CD4-positive, alpha-beta T cell treated with Interleukin-17A for 1 hour (primary cell): Measurements from ENCODE around the gene HSD17B4.
"Not testable (repeated sequence)": the region's sequence is repeated elsewhere in the genome, so short reads cannot be mapped to it uniquely, and the experiment has no call there.

ENCODE experiments used
- DNase-seq: peaks from one replicate; pipeline ENCODE4 v3.0.0-alpha.2; 2020

Gene HSD17B4

DNA sequence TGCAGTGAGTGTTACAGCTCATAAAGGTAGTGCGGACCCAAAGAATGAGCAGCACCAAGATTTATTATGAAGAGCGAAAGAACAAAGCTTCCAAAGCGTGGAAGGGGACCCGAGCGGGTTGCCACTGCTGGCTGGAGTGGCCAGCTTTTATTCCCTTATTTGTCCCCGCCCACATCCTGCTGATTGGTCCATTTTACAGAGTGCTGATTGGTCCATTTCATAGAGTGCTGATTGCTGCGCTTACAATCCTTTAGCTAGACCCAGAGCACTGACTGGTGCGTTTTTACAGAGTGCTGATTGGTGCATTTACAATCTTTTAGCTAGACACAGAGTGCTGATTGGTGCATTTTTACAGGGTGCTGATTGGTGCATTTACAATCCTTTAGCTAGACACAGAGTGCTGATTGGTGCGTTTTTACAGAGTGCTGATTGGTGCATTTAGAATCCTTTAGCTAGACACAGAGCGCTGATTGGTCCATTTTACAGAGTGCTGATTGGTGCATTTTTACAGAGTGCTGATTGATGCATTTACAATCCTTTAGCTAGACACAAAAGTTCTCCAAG lies 19.5 kb upstream of the HSD17B4 start:
- not testable (repeated sequence) for DNase-seq

DNA sequence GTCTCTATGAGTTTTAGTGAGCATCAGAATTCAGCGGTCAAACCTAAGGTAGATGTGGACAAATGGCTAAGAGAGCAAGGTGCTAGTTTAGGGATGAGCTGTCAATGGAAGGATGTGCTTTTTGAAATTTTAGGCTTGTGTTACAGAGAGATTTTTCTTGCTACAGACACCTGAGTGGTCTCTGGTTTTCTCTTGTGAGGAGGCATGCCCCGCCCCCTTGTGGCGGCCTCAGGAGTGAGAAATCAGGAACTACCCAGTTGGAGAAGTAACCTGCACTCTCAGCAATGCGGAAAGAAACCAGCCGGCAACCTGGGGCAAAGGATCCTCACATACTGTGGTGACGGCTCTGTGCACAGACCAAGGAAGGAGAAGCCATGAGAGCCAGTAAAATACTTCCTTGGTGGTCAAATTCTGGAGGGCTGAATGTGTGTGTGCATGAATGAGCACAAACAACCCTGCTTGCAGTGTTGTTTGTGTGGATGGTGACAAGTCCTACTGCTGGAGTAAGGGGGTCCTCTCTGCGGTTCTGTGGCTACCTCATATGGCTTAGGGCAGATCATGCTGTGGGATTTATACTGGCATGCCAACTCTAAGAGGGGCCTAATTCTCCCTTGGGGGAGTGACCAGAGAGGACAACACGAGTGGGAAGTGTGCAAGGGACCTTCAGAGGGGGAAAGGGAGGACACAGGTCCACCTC lies 16.7 kb upstream of the HSD17B4 start:
- peak; percentile 73 for DNase-seq

DNA sequence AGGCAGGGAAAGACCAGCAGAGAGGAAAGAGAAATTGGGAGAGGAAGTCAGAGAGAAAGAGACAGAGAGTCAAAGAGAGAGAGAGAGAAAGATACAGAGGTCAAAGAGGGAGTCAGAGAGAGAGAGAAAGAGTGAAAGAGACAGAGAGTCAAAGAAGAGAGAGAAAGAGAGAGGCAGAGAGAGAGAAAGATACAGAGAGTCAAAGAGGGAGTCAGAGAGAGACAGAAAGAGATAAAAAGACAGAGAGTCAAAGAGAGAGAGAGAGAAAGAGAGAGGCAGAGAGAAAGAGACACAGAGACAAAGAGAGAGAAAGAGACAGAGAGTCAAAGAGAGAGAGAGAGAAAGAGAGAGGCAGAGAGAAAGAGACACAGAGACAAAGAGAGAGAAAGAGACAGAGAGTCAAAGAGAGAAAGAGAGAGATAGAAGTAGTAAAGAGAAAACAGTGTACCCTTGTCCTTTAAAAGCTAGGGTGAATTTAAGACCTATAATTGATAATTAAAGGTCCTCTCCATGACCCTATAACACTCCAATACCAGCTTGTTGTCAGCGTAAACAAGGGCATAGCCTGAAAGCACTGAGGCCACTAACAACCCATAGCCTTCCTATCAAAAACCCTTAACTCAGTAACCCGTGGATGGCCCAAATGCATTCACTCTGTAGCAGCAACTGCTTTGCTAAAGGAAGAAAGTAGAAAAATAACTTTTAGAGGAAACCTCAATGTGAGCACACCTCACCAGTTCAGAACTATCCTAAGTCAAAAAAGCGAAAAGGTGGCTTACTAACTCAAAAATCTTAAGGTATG lies 14.3 kb upstream of the HSD17B4 start:
- DNase-seq: not testable (repeated sequence)

GRCh38 chr5:119438587-119438917 lies 13.7 kb upstream of the HSD17B4 start:
- not testable (repeated sequence) for DNase-seq

DNA sequence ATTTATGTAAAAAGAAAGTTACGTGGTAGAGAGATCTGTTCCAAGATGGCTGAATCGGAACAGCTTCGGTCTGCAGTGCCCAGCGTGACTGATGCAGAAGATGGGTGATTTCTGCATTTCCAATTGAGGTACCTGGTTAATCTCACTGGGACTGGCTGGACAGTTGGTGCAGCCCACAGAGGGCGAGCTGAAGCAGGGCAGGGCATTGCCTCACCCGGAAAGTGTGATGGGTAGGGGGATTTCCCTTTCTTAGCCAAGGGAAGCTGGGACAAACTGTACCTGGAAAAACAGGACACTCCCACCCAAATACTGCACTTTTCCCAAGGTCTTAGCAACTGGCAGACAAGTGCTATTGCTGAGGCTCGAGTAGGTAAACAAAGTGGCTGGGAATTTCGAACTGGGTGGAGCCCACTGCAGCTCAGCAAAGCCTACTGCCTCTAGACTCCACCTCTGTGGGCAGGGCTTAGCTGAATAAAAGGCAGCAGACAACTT lies 13.1 kb upstream of the HSD17B4 start:
- DNase-seq: no peak

- DNase-seq: not testable (repeated sequence)
Measured at GRCh38 chr5:119439632-119440031, 12.7 kb upstream of the HSD17B4 start.

GRCh38 chr5:119444643-119445042 lies 7.7 kb upstream of the HSD17B4 start:
- not testable (repeated sequence) for DNase-seq

GRCh38 chr5:119445544-119445943 lies 6.8 kb upstream of the HSD17B4 start:
- DNase-seq: no peak

- no peak for DNase-seq
Measured at GRCh38 chr5:119449882-119450281, 2.4 kb upstream of the HSD17B4 start.

- not testable (repeated sequence) for DNase-seq
Measured at GRCh38 chr5:119450627-119451026, 1.7 kb upstream of the HSD17B4 start.

GRCh38 chr5:119451561-119451960 lies 736 bp upstream of the HSD17B4 start:
- DNase-seq: no peak

DNA sequence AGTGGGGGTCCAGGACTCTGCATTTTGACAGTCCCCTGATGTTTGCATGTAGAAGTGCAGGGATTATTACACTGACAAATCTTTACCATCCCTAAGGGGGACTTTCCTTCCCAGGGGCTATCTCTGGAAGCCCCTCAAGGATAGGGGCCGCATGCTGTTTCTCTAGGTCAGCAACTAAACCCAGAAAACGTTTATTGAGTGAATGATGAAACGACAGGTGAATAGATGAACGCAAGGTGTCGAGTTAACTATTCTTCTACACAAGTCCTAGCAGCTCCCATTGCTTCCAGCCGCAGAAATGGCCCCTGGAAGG lies 281 bp upstream of the HSD17B4 start:
- DNase-seq: no peak

DNA sequence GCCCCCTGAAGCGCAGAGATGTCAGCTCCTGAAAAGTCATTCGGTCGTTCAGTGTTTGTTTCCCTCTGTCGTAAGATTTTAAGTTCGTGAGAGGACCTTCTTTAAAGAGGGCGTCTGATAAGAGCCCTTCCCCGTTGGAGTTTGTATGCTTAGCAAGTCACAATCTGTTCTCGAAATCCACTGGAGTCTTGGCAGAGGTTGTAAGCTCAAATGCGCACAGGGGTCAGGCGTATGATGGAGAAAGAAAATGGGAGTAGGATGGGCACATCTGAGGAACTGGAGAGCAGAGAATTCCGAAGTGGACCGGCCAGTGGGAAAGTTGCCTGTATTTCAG lies 710 bp downstream of the HSD17B4 start:
- DNase-seq: no peak

DNA sequence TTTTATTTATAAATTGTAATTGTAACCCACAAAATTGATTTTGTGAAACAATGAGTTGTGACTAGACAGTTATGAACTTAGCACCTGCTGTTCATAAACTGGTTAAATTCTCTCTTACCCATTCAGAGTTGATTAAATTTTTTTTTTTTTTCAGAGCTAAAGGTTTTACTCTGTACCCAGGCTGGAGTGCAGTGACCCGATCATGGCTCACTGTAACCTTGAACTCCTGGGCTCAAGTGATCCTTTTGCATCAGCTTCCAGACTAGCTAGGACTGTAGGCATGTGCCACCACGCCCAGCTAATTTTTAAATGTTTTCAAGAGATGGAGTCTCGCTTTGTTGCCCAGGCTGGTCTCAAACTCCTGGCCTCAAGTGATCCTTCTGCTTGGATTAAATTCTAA lies 1.9 kb downstream of the HSD17B4 start:
- no peak for DNase-seq

- no peak for DNase-seq
Measured at GRCh38 chr5:119458911-119459632, 6.8 kb downstream of the HSD17B4 start.

DNA sequence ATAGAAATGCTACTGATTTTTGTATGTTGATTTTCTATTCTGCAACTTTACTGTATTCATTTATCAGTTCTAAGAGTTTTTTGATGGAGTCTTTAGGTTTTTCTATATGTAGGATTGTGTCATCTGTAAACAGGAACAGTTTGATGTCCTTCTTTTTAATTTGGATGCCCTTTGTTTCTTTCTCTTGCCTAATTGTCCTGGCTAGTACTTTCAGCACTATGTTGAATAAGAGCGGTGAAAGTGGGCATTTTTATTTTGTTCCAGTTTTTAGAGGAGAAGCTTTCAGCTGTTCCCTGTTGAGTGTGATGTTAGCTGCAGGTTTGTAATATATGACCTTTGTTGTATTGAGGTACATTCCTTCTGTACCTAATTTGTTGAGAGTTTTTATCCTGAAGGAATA lies 13.3 kb downstream of the HSD17B4 start:
- DNase-seq: no peak

GRCh38 chr5:119468286-119468685 lies 16.0 kb downstream of the HSD17B4 start:
- no peak for DNase-seq

GRCh38 chr5:119470105-119470763 lies 17.9 kb downstream of the HSD17B4 start:
- DNase-seq: no peak

DNA sequence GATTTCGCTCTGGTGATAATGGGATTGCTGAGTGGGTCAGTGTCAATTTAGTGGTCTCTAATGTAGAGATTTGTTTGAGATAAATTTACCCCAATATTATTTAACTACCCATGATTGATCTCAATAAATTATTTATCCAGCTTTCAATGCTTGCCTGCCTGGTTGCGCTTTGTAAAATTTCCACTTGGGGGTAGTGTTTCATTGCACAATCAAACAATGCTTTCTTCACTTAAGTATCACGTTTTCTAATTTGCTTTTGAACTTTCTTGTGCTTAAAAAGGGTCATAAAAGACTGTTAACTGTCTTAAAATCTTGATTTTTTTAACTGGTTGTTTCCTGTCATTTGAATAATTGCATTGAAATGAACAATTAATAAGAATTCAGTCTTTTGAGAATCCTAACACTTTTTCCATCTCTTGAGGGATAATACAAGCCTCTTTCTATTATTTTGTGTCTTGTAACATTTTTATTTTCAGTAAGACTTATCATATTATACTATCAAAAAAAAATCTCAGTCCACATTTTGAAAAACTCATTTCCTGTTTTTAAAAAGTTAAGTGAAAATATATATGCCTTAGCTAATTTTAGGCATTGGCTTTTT lies 18.7 kb downstream of the HSD17B4 start:
- DNase-seq: peak; percentile 32

DNA sequence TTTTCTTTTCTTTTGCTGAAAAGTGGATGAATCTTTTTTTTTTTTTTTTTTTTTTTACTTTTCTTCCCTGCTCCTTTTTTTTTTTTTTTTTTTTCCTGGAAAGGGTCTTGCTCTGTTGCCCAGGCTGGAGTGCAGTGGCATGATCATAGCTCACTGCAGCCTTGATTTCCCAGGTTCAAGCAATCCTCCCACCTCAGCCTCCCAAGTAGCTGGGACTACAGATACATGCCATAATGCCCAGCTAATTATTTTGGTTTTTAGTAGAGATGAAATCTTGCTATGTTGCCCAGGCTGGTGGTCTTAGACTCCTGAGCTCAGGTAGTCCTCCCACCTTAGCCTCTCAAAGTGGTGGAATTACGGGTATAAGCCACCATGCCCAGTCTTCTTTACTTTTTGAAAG lies 20.9 kb downstream of the HSD17B4 start:
- DNase-seq: no peak

GRCh38 chr5:119476341-119476740 lies 24.0 kb downstream of the HSD17B4 start:
- DNase-seq: no peak

- no peak for DNase-seq
Measured at GRCh38 chr5:119478781-119479180, 26.5 kb downstream of the HSD17B4 start.

- DNase-seq: not testable (repeated sequence)
Measured at GRCh38 chr5:119480629-119481028, 28.3 kb downstream of the HSD17B4 start.
